ENCODE data around the gene AMOTL2. TPM values are rescaled to one million over a fixed set of nuclear protein-coding genes. Genes with fewer than 3 reads are reported as not detected.

AMOTL2 gene
- polyA plus RNA-seq, 4 donors, result 6.7 to 44.3 (median 10.3) TPM

DNA sequence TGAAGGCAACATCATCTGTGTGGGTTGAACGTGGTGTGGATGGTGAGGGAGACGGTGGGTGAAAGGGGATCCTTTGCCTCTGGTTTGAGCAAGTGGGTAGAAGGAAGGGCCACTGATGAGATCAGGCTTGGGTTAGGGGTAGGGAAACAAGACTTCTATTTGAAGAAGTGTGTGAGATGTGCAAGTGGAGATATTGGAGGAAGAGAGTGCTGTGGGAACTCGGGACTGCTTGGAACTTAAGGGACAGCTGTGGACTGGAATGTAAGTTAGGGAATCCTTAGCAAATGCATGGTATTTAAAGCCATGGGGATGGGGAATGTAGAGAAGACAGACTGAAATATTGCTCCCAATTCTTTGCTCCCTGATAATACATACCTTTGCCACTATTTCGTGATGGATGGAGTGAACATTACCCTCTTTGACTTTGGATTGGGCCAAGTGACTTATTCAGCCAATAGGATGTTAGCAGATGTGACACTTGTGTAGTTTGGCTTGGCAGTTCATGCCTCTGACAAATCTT, 30.2 kb upstream of the AMOTL2 start:
- no peak overlapping the region for H3K27ac ChIP-seq (ENCODE audit: low read depth in 1 of 3, low read length in 2 of 3)

DNA sequence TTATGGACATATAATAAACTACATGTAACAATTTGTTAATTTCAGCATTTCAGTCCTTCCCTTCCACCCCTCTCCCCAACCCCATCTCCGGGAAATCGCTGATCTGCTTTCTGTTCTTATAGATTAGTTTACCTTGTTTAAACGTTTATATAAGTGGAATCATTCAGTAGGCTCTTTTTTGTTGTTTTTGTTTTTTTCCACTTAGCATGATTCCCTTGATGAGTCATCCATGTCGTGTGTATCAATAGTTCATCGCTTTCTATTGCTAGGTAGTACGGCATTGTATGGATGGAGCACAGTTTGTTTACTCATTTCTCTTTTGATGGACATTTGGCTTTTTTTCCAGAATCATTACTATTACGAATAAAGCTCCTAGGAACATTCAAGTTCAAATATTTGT, 23.5 kb upstream of the AMOTL2 start:
- Histone ChIP-seq H3K4me1 (ENCODE audit: control insufficient read depth in 3 of 3, insufficient read depth in 2 of 3, low read depth in 1 of 3, low read length in 2 of 3) (no peaks in the 10 kb centered on the region), H3K9me3 (ENCODE audit: control insufficient read depth in 2 of 2, insufficient read depth in 1 of 2, low read depth in 1 of 2, low read length in 1 of 2) (peaks cover 0 to 9% of the 10 kb centered on the region in 2 donors), H3K27ac (ENCODE audit: low read depth in 1 of 3, low read length in 2 of 3) (no peak overlapping the region), H3K4me3 (ENCODE audit: low read depth in 1 of 3, low read length in 3 of 3) (no peak overlapping the region), H3K36me3 (ENCODE audit: control insufficient read depth in 3 of 3, insufficient read depth in 2 of 3, low read depth in 1 of 3, low read length in 3 of 3) (no peaks in the 10 kb centered on the region), H3K27me3 (ENCODE audit: control insufficient read depth in 3 of 3, insufficient read depth in 3 of 3, low read length in 3 of 3) (peaks cover 0 to 7% (median 4%) of the 10 kb centered on the region in 3 donors)
- DNase-seq (no peak), FAIRE-seq (no peak)
- WGBS, 3 donors, result 69 to 79% (median 78%) methylated on average over 7 of the region's 7 CpGs

More for the DNA sequence above, 30.2 kb upstream of the AMOTL2 start:
- H3K9me3 ChIP-seq (ENCODE audit: control insufficient read depth in 2 of 2, insufficient read depth in 1 of 2, low read depth in 1 of 2, low read length in 1 of 2), result peaks cover 0 to 13% of the 10 kb centered on the region in 2 donors
- H3K36me3 ChIP-seq (ENCODE audit: control insufficient read depth in 3 of 3, insufficient read depth in 2 of 3, low read depth in 1 of 3, low read length in 3 of 3), result no peaks in the 10 kb centered on the region
- no peak for FAIRE-seq
- WGBS, 3 donors, result 76 to 90% (median 88%) methylated on average over 4 of the region's 4 CpGs
- DNase-seq, result no peak
- H3K4me1 ChIP-seq (ENCODE audit: control insufficient read depth in 3 of 3, insufficient read depth in 2 of 3, low read depth in 1 of 3, low read length in 2 of 3), result peaks cover 0 to 9% (median 0%) of the 10 kb centered on the region in 3 donors
- H3K27me3 ChIP-seq (ENCODE audit: control insufficient read depth in 3 of 3, insufficient read depth in 3 of 3, low read length in 3 of 3), result peaks cover 7 to 40% (median 9%) of the 10 kb centered on the region in 3 donors
- no peak overlapping the region for H3K4me3 ChIP-seq (ENCODE audit: low read depth in 1 of 3, low read length in 3 of 3)

DNA sequence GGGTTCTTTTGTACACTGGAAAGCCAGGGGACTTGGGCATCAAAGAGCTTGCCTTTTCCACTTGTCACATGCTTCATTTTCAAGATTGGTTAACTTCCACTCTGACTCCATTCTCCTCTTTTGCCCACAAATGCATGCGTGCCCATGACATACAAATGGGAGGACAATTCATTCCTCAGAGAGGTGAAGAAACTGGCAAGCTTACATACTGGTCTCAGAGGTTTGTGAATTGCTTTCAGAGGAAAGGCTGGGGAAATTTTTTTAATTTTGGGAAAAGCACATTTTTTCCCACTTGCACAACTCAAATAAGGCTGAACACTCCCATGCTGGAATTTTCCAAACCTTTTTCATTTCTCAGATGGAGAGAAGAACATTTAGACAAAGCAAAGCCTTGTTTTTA, 20.9 kb upstream of the AMOTL2 start:
- H3K9me3 ChIP-seq (ENCODE audit: control insufficient read depth in 2 of 2, insufficient read depth in 1 of 2, low read depth in 1 of 2, low read length in 1 of 2), result no peaks in the 10 kb centered on the region
- WGBS, 3 donors, result 89 to 94% (median 91%) methylated on average over 1 of the region's 1 CpG
- no peak for FAIRE-seq

GRCh38 chr3:134394380-134394779, 20.1 kb upstream of the AMOTL2 start:
- no peak for FAIRE-seq
- no peak overlapping the region for H3K27ac ChIP-seq (ENCODE audit: low read depth in 1 of 3, low read length in 2 of 3)
- WGBS, 3 donors, result 75 to 82% (median 80%) methylated on average over 4 of the region's 4 CpGs
- H3K4me3 ChIP-seq (ENCODE audit: low read depth in 1 of 3, low read length in 3 of 3), result no peak overlapping the region
- no peak for DNase-seq
- peaks cover 0 to 3% of the 10 kb centered on the region in 2 donors for H3K9me3 ChIP-seq (ENCODE audit: control insufficient read depth in 2 of 2, insufficient read depth in 1 of 2, low read depth in 1 of 2, low read length in 1 of 2)
- peaks cover 0 to 10% (median 6%) of the 10 kb centered on the region in 3 donors for H3K27me3 ChIP-seq (ENCODE audit: control insufficient read depth in 3 of 3, insufficient read depth in 3 of 3, low read length in 3 of 3)
- H3K4me1 ChIP-seq (ENCODE audit: control insufficient read depth in 3 of 3, insufficient read depth in 2 of 3, low read depth in 1 of 3, low read length in 2 of 3), result no peaks in the 10 kb centered on the region
- H3K36me3 ChIP-seq (ENCODE audit: control insufficient read depth in 3 of 3, insufficient read depth in 2 of 3, low read depth in 1 of 3, low read length in 3 of 3), result no peaks in the 10 kb centered on the region

More for the DNA sequence above, 20.9 kb upstream of the AMOTL2 start:
- Histone ChIP-seq H3K36me3 (ENCODE audit: control insufficient read depth in 3 of 3, insufficient read depth in 2 of 3, low read depth in 1 of 3, low read length in 3 of 3) (no peaks in the 10 kb centered on the region), H3K27ac (ENCODE audit: low read depth in 1 of 3, low read length in 2 of 3) (no peak overlapping the region), H3K27me3 (ENCODE audit: control insufficient read depth in 3 of 3, insufficient read depth in 3 of 3, low read length in 3 of 3) (peaks cover 0 to 7% (median 4%) of the 10 kb centered on the region in 3 donors), H3K4me3 (ENCODE audit: low read depth in 1 of 3, low read length in 3 of 3) (no peak overlapping the region), H3K4me1 (ENCODE audit: control insufficient read depth in 3 of 3, insufficient read depth in 2 of 3, low read depth in 1 of 3, low read length in 2 of 3) (no peaks in the 10 kb centered on the region)
- DNase-seq, result no peak

DNA sequence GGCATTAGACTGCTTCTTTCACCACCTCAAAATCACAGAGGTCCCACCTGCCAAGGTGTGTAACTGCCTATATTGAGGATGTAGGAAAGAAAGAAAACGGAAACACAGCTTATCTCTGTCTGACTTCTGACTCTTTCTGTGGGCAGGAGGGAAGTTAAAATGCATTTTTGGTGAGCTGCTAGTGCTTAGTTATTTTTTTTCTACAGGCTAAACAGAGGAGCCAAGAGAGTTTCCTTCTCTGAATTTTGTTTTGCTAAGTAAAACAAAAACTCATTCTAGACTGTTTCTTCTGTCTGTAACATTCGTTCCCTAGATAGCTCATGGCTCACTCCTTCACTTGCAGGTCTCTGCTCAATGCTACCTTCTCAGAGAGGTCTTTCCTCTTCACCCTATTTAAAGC, 18.8 kb upstream of the AMOTL2 start:
- Histone ChIP-seq H3K4me1 (ENCODE audit: control insufficient read depth in 3 of 3, insufficient read depth in 2 of 3, low read depth in 1 of 3, low read length in 2 of 3) (no peaks in the 10 kb centered on the region), H3K4me3 (ENCODE audit: low read depth in 1 of 3, low read length in 3 of 3) (no peak overlapping the region), H3K9me3 (ENCODE audit: control insufficient read depth in 2 of 2, insufficient read depth in 1 of 2, low read depth in 1 of 2, low read length in 1 of 2) (peaks cover 0 to 3% of the 10 kb centered on the region in 2 donors), H3K27ac (ENCODE audit: low read depth in 1 of 3, low read length in 2 of 3) (no peak overlapping the region), H3K27me3 (ENCODE audit: control insufficient read depth in 3 of 3, insufficient read depth in 3 of 3, low read length in 3 of 3) (peaks cover 0 to 10% (median 6%) of the 10 kb centered on the region in 3 donors), H3K36me3 (ENCODE audit: control insufficient read depth in 3 of 3, insufficient read depth in 2 of 3, low read depth in 1 of 3, low read length in 3 of 3) (no peaks in the 10 kb centered on the region)
- FAIRE-seq, result no peak
- WGBS, 3 donors, result 43 to 59% (median 52%) methylated on average over 2 of the region's 2 CpGs
- no peak for DNase-seq

- Histone ChIP-seq H3K27me3 (ENCODE audit: control insufficient read depth in 3 of 3, insufficient read depth in 3 of 3, low read length in 3 of 3) (peaks cover 0 to 10% (median 6%) of the 10 kb centered on the region in 3 donors), H3K4me3 (ENCODE audit: low read depth in 1 of 3, low read length in 3 of 3) (no peak overlapping the region), H3K36me3 (ENCODE audit: control insufficient read depth in 3 of 3, insufficient read depth in 2 of 3, low read depth in 1 of 3, low read length in 3 of 3) (no peaks in the 10 kb centered on the region), H3K9me3 (ENCODE audit: control insufficient read depth in 2 of 2, insufficient read depth in 1 of 2, low read depth in 1 of 2, low read length in 1 of 2) (peaks cover 0 to 3% of the 10 kb centered on the region in 2 donors), H3K4me1 (ENCODE audit: control insufficient read depth in 3 of 3, insufficient read depth in 2 of 3, low read depth in 1 of 3, low read length in 2 of 3) (no peaks in the 10 kb centered on the region), H3K27ac (ENCODE audit: low read depth in 1 of 3, low read length in 2 of 3) (no peak overlapping the region)
- FAIRE-seq (no peak), DNase-seq (no peak)
- 44 to 63% (median 49%) methylated on average over 1 of the region's 1 CpG for WGBS, 3 donors
Measured at GRCh38 chr3:134392336-134392983, 18.2 kb upstream of the AMOTL2 start.

- FAIRE-seq, result no peak
- 95 to 98% (median 96%) methylated on average over 1 of the region's 1 CpG for WGBS, 3 donors
- Histone ChIP-seq H3K27me3 (ENCODE audit: control insufficient read depth in 3 of 3, insufficient read depth in 3 of 3, low read length in 3 of 3) (peaks cover 0 to 3% (median 2%) of the 10 kb centered on the region in 3 donors), H3K4me3 (ENCODE audit: low read depth in 1 of 3, low read length in 3 of 3) (no peak overlapping the region), H3K36me3 (ENCODE audit: control insufficient read depth in 3 of 3, insufficient read depth in 2 of 3, low read depth in 1 of 3, low read length in 3 of 3) (no peaks in the 10 kb centered on the region), H3K27ac (ENCODE audit: low read depth in 1 of 3, low read length in 2 of 3) (no peak overlapping the region), H3K9me3 (ENCODE audit: control insufficient read depth in 2 of 2, insufficient read depth in 1 of 2, low read depth in 1 of 2, low read length in 1 of 2) (peaks cover 0 to 3% of the 10 kb centered on the region in 2 donors), H3K4me1 (ENCODE audit: control insufficient read depth in 3 of 3, insufficient read depth in 2 of 3, low read depth in 1 of 3, low read length in 2 of 3) (no peaks in the 10 kb centered on the region)
- no peak for DNase-seq
Measured at GRCh38 chr3:134389865-134390264, 15.6 kb upstream of the AMOTL2 start.

GRCh38 chr3:134388788-134389485, 14.7 kb upstream of the AMOTL2 start:
- no peak for FAIRE-seq
- WGBS, 3 donors, result 40 to 66% (median 46%) methylated on average over 10 of the region's 10 CpGs
- H3K27me3 ChIP-seq (ENCODE audit: control insufficient read depth in 3 of 3, insufficient read depth in 3 of 3, low read length in 3 of 3), result peaks cover 0 to 3% (median 2%) of the 10 kb centered on the region in 3 donors
- no peak overlapping the region for H3K27ac ChIP-seq (ENCODE audit: low read depth in 1 of 3, low read length in 2 of 3)
- H3K4me1 ChIP-seq (ENCODE audit: control insufficient read depth in 3 of 3, insufficient read depth in 2 of 3, low read depth in 1 of 3, low read length in 2 of 3), result no peaks in the 10 kb centered on the region
- no peak for DNase-seq
- peaks cover 0 to 3% of the 10 kb centered on the region in 2 donors for H3K9me3 ChIP-seq (ENCODE audit: control insufficient read depth in 2 of 2, insufficient read depth in 1 of 2, low read depth in 1 of 2, low read length in 1 of 2)
- no peaks in the 10 kb centered on the region for H3K36me3 ChIP-seq (ENCODE audit: control insufficient read depth in 3 of 3, insufficient read depth in 2 of 3, low read depth in 1 of 3, low read length in 3 of 3)
- H3K4me3 ChIP-seq (ENCODE audit: low read depth in 1 of 3, low read length in 3 of 3), result no peak overlapping the region

Data from small intestine (tissue), 7 donors.